ENCODE results near the gene PIP5K1B.

DNA sequence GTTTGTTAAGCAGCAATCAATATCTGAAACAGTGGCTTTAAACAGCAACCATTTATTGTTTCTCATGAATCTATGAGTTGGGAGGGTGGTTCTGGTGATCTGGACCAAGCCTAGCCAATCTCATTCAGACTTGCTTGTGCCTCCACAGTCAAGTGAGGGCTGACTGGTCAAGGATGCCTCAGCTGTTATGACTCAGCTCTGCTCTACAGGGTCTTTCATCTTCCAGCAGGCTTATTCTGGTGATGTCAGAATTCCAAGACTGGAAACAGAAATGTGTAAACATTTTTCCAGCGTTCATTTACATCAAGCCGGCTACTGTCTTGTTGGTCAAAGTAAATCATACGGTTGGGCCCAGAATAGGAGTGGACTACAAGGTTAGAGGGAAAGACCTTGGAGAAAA, 2.5 kb upstream of the PIP5K1B start:
- no peak for TF ChIP-seq MYC (IDR thresholded peaks at IDR 0.05; ENCODE audit: insufficient read depth, insufficient read length, insufficient replicate concordance, low read length, severe bottlenecking)
- no peak for TF ChIP-seq HDAC6 (IDR thresholded peaks at IDR 0.05; ENCODE audit: unreplicated experiment)
- TF ChIP-seq TAF1 (IDR thresholded peaks at IDR 0.05; ENCODE audit: borderline replicate concordance, low read depth, low read length) = no peak
- TF ChIP-seq GATAD2B (conservative IDR thresholded peaks at IDR 0.05; ENCODE audit: low read depth) = no peak
- TF ChIP-seq, protein P1, sequence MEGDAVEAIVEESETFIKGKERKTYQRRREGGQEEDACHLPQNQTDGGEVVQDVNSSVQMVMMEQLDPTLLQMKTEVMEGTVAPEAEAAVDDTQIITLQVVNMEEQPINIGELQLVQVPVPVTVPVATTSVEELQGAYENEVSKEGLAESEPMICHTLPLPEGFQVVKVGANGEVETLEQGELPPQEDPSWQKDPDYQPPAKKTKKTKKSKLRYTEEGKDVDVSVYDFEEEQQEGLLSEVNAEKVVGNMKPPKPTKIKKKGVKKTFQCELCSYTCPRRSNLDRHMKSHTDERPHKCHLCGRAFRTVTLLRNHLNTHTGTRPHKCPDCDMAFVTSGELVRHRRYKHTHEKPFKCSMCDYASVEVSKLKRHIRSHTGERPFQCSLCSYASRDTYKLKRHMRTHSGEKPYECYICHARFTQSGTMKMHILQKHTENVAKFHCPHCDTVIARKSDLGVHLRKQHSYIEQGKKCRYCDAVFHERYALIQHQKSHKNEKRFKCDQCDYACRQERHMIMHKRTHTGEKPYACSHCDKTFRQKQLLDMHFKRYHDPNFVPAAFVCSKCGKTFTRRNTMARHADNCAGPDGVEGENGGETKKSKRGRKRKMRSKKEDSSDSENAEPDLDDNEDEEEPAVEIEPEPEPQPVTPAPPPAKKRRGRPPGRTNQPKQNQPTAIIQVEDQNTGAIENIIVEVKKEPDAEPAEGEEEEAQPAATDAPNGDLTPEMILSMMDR (IDR thresholded peaks at IDR 0.05 in 2 of 3, conservative IDR thresholded peaks at IDR 0.05 in 1 of 3; ENCODE audit: control insufficient read depth in 2 of 3, extremely low read depth in 1 of 3, insufficient read depth in 1 of 3, low read depth in 3 of 3, low read length in 3 of 3) = no peak
